ENCODE measurements around the gene TPMT. TPM values are rescaled to one million over a fixed set of nuclear protein-coding genes. Genes with fewer than 3 reads are reported as not detected.

Gene TPMT
- total RNA-seq, 1 experiment from 2014 or later, result 13.3 TPM

DNA sequence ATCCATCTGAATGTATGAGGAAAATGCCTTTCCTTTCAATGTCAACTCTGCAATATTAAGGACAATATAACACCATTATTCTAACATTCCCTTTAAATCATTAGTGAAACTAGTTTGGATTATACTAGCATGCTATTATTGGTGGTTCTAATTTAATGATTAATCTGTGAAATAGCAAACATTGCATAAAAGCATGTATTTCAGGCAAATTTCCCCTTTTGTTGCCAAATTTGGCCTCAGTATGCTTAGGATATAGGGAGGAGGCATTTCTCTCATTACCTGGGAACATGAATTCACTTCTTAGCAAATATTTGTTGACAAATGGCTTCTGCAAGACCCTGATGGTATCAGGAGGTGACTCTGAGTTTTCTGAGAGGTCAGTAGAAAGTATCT, 1.6 kb downstream of the TPMT start:
- no peak overlapping the region for H3T11ph ChIP-seq (ENCODE audit: low read length)
- no peak overlapping the region for H2BK12ac ChIP-seq (ENCODE audit: insufficient read length, low read depth, low read length)
- no peak overlapping the region for H2BK5ac ChIP-seq (ENCODE audit: insufficient read length, low read length)
- no peak overlapping the region for H4K5ac ChIP-seq (ENCODE audit: insufficient read length, low read depth, low read length)
- H3K23me2 ChIP-seq (ENCODE audit: insufficient read length, low read depth, low read length, poor library complexity, severe bottlenecking), result peaks cover 12% of the 10 kb centered on the region
- H3K9me3 Mint-ChIP-seq, result no peaks in the 10 kb centered on the region
- H4K20me1 ChIP-seq (ENCODE audit: control insufficient read depth, insufficient read depth, insufficient read length), result no peaks in the 10 kb centered on the region
- no peak overlapping the region for H3K4me2 ChIP-seq (ENCODE audit: insufficient read depth, insufficient read length, low read length)
- H4K91ac ChIP-seq (ENCODE audit: insufficient read length, low read depth, low read length), result no peak overlapping the region
- no peak overlapping the region; a peak in 1 of 5 replicates for H3K4me3 Mint-ChIP-seq
- no peaks in the 10 kb centered on the region; the same call in 1 of the 2 replicates for H3K4me1 ChIP-seq (ENCODE audit: insufficient read depth, low read length)
- no peak overlapping the region for H3K27ac ChIP-seq (ENCODE audit: insufficient read length, low read depth, low read length)
- no peak overlapping the region for H3K56ac ChIP-seq (ENCODE audit: insufficient read length, low read depth, low read length)
- H2AK5ac ChIP-seq (ENCODE audit: insufficient read length, low read length), result no peak overlapping the region
- no peak overlapping the region for H3K18ac ChIP-seq (ENCODE audit: insufficient read length, low read depth, low read length)
- H3K9ac ChIP-seq (ENCODE audit: extremely low read depth, insufficient read length, low read length), result no peak overlapping the region
- no peak overlapping the region for H2AFZ ChIP-seq (ENCODE audit: low read length)
- H3K9me3 ChIP-seq (ENCODE audit: control insufficient read depth, low read depth, low read length), result no peaks in the 10 kb centered on the region
- H3K27me3 ChIP-seq (ENCODE audit: insufficient read depth, low read length), result no peaks in the 10 kb centered on the region
- H3K79me2 ChIP-seq (ENCODE audit: insufficient read depth, low read length), result no peaks in the 10 kb centered on the region
- no peaks in the 10 kb centered on the region for H3K79me1 ChIP-seq (ENCODE audit: insufficient read depth, low read depth, low read length, poor library complexity, severe bottlenecking)
- DNase-seq, result no peak
- TF ChIP-seq CTCF (conservative IDR thresholded peaks at IDR 0.05), result no peak
- H3K27me3 Mint-ChIP-seq (ENCODE audit: low read depth), result no peaks in the 10 kb centered on the region
- H3K4ac ChIP-seq (ENCODE audit: low read depth, low read length), result no peak overlapping the region
- H3K4me1 Mint-ChIP-seq, result peaks cover 22 to 23% of the 10 kb centered on the region in 2 experiments
- H2BK20ac ChIP-seq (ENCODE audit: low read depth, low read length, poor library complexity, severe bottlenecking), result no peak overlapping the region
- H2BK120ac ChIP-seq (ENCODE audit: low read depth, low read length, poor library complexity, severe bottlenecking), result no peak overlapping the region
- no peak overlapping the region for H4K8ac ChIP-seq (replicated peaks; ENCODE audit: insufficient read length, low read depth, low read length)
- H2BK15ac ChIP-seq (ENCODE audit: low read depth, low read length), result no peak overlapping the region
- no peak overlapping the region; a peak in 1 of 7 replicates for H3K27ac Mint-ChIP-seq
- no peak overlapping the region for H3K14ac ChIP-seq (ENCODE audit: insufficient read depth, low read length)
- peaks cover 2 to 8% (median 7%) of the 10 kb centered on the region in 3 experiments; a peak in 6 of 7 replicates for H3K36me3 Mint-ChIP-seq (ENCODE audit: insufficient read depth in 1 of 3, low read depth in 3 of 3)
- no peak overlapping the region for H3K23ac ChIP-seq (ENCODE audit: insufficient read length, low read depth, low read length)
